SK-N-SH (cell line): ENCODE data around the gene PPP1CA. TPM values are rescaled to one million over a fixed set of nuclear protein-coding genes. Genes with fewer than 3 reads are reported as not detected.

Source experiments
- CTCF ChIA-PET: fragments of 300-600, 350-600 bp; formaldehyde crosslinking; extraction: SDS; loops from one replicate; lab custom pipeline; 2021; lab: Yijun Ruan, JAX
- POLR2A ChIA-PET: fragments of 350-600 bp; sonication (Branson Sonifier 250); formaldehyde crosslinking; extraction: SDS; loops from one replicate; lab custom pipeline; 2020; ENCODE audit warnings: antibody characterized with exemption, inconsistent platforms; lab: Yijun Ruan, JAX
- DNase-seq: peaks from one replicate; pipeline ENCODE4 v3.0.0; 2012
- H2AFZ ChIP-seq: fragments of 200-600 bp; sonication (generic); 2 replicates; pipeline ENCODE4 v1.8.1; 2016; ENCODE audit warnings: antibody characterized with exemption, mild to moderate bottlenecking, low read depth
- H3F3A ChIP-seq: fragments of 200-600 bp; sonication (generic); replicated peaks from 2 replicates; pipeline ENCODE3; 2016; ENCODE audit warnings: antibody characterized with exemption, mild to moderate bottlenecking; ENCODE audit not compliant: insufficient read depth
- H3K27ac ChIP-seq, 2 experiments: fragments of 200-500 bp in 1 of 2; fragments of 200-600 bp in 1 of 2; sonication (Bioruptor generic) in 1 of 2; sonication (generic), shearing (Covaris generic) in 1 of 2; 2 replicates each; pipeline versions ENCODE4 v1.5.1 to v1.6.1; 2014 to 2016; ENCODE audit warnings: low read depth in 2 of 2, inconsistent platforms in 1 of 2, low read length in 1 of 2, mild to moderate bottlenecking in 1 of 2, mixed read lengths in 1 of 2
- H3K27me3 ChIP-seq: fragments of 200-600 bp; sonication (generic), shearing (Covaris generic); 2 replicates; pipeline ENCODE4 v1.6.1; 2016; ENCODE audit warnings: mixed run types; ENCODE audit not compliant: insufficient read depth
- H3K36me3 ChIP-seq, 2 experiments: fragments of 200-500 bp in 1 of 2; fragments of 200-600 bp in 1 of 2; sonication (Bioruptor generic) in 1 of 2; sonication (generic) in 1 of 2; replicated peaks in 1 of 2; 2 replicates each; pipeline versions ENCODE3 to v1.5.1; 2014 to 2016; ENCODE audit warnings: low read length in 1 of 2, mild to moderate bottlenecking in 1 of 2; ENCODE audit not compliant: insufficient read depth in 2 of 2, control insufficient read depth in 1 of 2
- H3K4me1 ChIP-seq, 2 experiments: fragments of 200-500 bp in 1 of 2; fragments of 200-600 bp in 1 of 2; sonication (Bioruptor generic) in 1 of 2; sonication (generic), shearing (Covaris generic) in 1 of 2; 2 replicates each; pipeline versions ENCODE4 v1.5.1 to v1.6.1; 2014 to 2016; ENCODE audit warnings: low read depth in 1 of 2, low read length in 1 of 2, mixed run types in 1 of 2; ENCODE audit not compliant: insufficient read depth in 2 of 2, control insufficient read depth in 1 of 2
- H3K4me2 ChIP-seq: fragments of 200-600 bp; sonication (generic), shearing (Covaris generic); 2 replicates; pipeline ENCODE4 v1.6.1; 2017; ENCODE audit warnings: mixed run types
- H3K4me3 ChIP-seq, 2 experiments: fragments of 200-500 bp in 1 of 2; fragments of 200-600 bp in 1 of 2; sonication (Bioruptor generic) in 1 of 2; sonication (generic), shearing (Covaris generic) in 1 of 2; 2 replicates each; pipeline versions ENCODE4 v1.5.1 to v1.8.1; 2014 to 2016; ENCODE audit warnings: low read depth in 2 of 2, inconsistent platforms in 1 of 2, low read length in 1 of 2, mild to moderate bottlenecking in 1 of 2, mixed read lengths in 1 of 2, moderate library complexity in 1 of 2
- H3K79me2 ChIP-seq: fragments of 200-600 bp; sonication (generic); 2 replicates; pipeline ENCODE4 v1.8.1; 2017; ENCODE audit warnings: mild to moderate bottlenecking; ENCODE audit not compliant: insufficient read depth
- H3K9ac ChIP-seq: fragments of 200-600 bp; sonication (generic); 2 replicates; pipeline ENCODE4 v1.6.1; 2017; ENCODE audit warnings: mixed run types
- H3K9me2 ChIP-seq: fragments of 200-600 bp; sonication (generic); 2 replicates; pipeline ENCODE4 v1.6.1; 2017; ENCODE audit warnings: mixed run types
- H3K9me3 ChIP-seq: fragments of 200-600 bp; sonication (generic); 2 replicates; pipeline ENCODE4 v1.6.1; 2017; ENCODE audit warnings: mixed run types, mild to moderate bottlenecking, moderate library complexity
- H4K20me1 ChIP-seq: fragments of 200-600 bp; sonication (generic); 2 replicates; pipeline ENCODE4 v1.6.1; 2017; ENCODE audit warnings: mild to moderate bottlenecking, mixed run types; ENCODE audit not compliant: insufficient read depth
- CHD2 ChIP-seq: fragments of 150-350 bp; IDR thresholded peaks from 2 replicates; pipeline ENCODE4 v1.6.1; 2018; ENCODE audit warnings: low read length; ENCODE audit not compliant: partially characterized antibody
- CTCF ChIP-seq: fragments of 200-600 bp; sonication (generic); IDR thresholded peaks from 2 replicates; pipeline ENCODE4 v1.6.1; 2017; ENCODE audit warnings: antibody characterized with exemption, mild to moderate bottlenecking, moderate library complexity
- IRF3 ChIP-seq: fragments of 150-350 bp; IDR thresholded peaks from 2 replicates; pipeline ENCODE4 v1.6.1; 2016; ENCODE audit warnings: mild to moderate bottlenecking, low read depth, low read length
- PBX3 ChIP-seq: IDR thresholded peaks from 2 replicates; pipeline ENCODE4; 2012
- RAD21 ChIP-seq: IDR thresholded peaks from 2 replicates; pipeline ENCODE4 v1.6.1; 2012; ENCODE audit warnings: mild to moderate bottlenecking, low read length
- RCOR1 ChIP-seq: fragments of 150-350 bp; IDR thresholded peaks from 2 replicates; pipeline ENCODE4 v1.6.1; 2017; ENCODE audit warnings: antibody characterized with exemption, low read length
- REST ChIP-seq: IDR thresholded peaks from 2 replicates; pipeline ENCODE4 v1.6.1; 2012; ENCODE audit warnings: mild to moderate bottlenecking, low read depth, low read length, moderate library complexity
- USF2 ChIP-seq: fragments of 150-350 bp; IDR thresholded peaks from 2 replicates; pipeline ENCODE4 v1.6.1; 2017; ENCODE audit warnings: antibody characterized with exemption, low read length, low read depth, borderline replicate concordance
- ZBTB33 ChIP-seq: IDR thresholded peaks from 2 replicates; pipeline ENCODE4 v1.4.0; 2012; ENCODE audit warnings: low read depth, borderline replicate concordance
- whole genome bisulfite sequencing: methylation state at CpG from one replicate; pipeline ENCODE4 v1.1.6; 2017; ENCODE audit warnings: low lambda C conversion rate; 5-methylcytosine and 5-hydroxymethylcytosine counted together
- polyA plus RNA-seq, 3 experiments: library from polyadenylated mRNA; depleted of rRNA; stranded (reverse); fragments of >200 nt; gene quantifications; 2 replicates each; pipeline ENCODE4 v1.2.3, GENCODE V29; 2012

Gene PPP1CA
- polyA plus RNA-seq, 1 of the 3 experiments (the other 2 are of a cell fraction) = 261 TPM

GRCh38 chr11:67423891-67424613 lies 22.4 kb upstream of the PPP1CA start:
- Histone ChIP-seq H3K4me3 (no peak overlapping the region), H3K4me2 (no peak overlapping the region), H3K79me2 (peaks cover 8% of the 10 kb centered on the region), H3K27me3 (no peaks in the 10 kb centered on the region), H3K9me3 (no peaks in the 10 kb centered on the region), H2AFZ (no peak overlapping the region), H3K9me2 (no peaks in the 10 kb centered on the region), H3K36me3 (no peaks in the 10 kb centered on the region), H3K4me1 (peaks cover 5 to 12% of the 10 kb centered on the region in 2 experiments; a peak in 2 of 4 replicates), H3K9ac (no peak overlapping the region), H3K27ac (no peak overlapping the region)
- ChIA-PET POLR2A (interaction anchor here (1.4 kb wide), 1 partner anchor 22 kb away, joined by 4 read pairs; the partner anchor contains the start of gene PPP1CA), CTCF (interaction anchor here (0.7 to 1.7 kb wide), 2 partner anchors 23 to 41 kb away, joined by 3 to 9 read pairs; partner anchors contain the start of gene PPP1CA)
- TF ChIP-seq USF2 = no peak
- no peak for TF ChIP-seq REST
- no peak for TF ChIP-seq RCOR1
- TF ChIP-seq ZBTB33 = no peak
- TF ChIP-seq RAD21 = no peak
- TF ChIP-seq CTCF = no peak
- TF ChIP-seq PBX3 = no peak
- no peak for TF ChIP-seq IRF3
- TF ChIP-seq CHD2 = no peak
- TF ChIP-seq, all 33 proteins: peak for 0
- WGBS = 82% methylated on average over 11 of the region's 34 CpGs
- no peak for DNase-seq
- no peaks in the 10 kb centered on the region for H4K20me1 ChIP-seq
- no peaks in the 10 kb centered on the region for H3F3A ChIP-seq
